KMS-11 (cell line): ENCODE data around the gene MRPL42.
A peak's percentile ranks its signal among the peaks of the same experiment; 100 is the strongest.
"Not testable (repeated sequence)": the region's sequence is repeated elsewhere in the genome, so short reads cannot be mapped to it uniquely, and the experiment has no call there.

Experiments
- H2AFZ ChIP-seq: fragments of 200-600 bp; sonication (generic); 2 replicates; pipeline ENCODE4 v1.6.1; 2016; ENCODE audit warnings: antibody characterized with exemption, mixed run types, low read depth
- H3K27ac ChIP-seq: fragments of 200-600 bp; sonication (generic); 2 replicates; pipeline ENCODE4 v1.6.1; 2016; ENCODE audit warnings: mild to moderate bottlenecking, mixed run types
- H3K27me3 ChIP-seq: fragments of 200-600 bp; sonication (generic); 2 replicates; pipeline ENCODE4 v1.6.1; 2017; ENCODE audit warnings: mild to moderate bottlenecking, low read depth, mixed run types, moderate library complexity; ENCODE audit not compliant: insufficient read depth
- H3K36me3 ChIP-seq: fragments of 200-600 bp; sonication (generic); 2 replicates; pipeline ENCODE4 v1.6.1; 2017; ENCODE audit warnings: mild to moderate bottlenecking, mixed run types; ENCODE audit not compliant: insufficient read depth
- H3K4me1 ChIP-seq: fragments of 200-600 bp; sonication (generic); 2 replicates; pipeline ENCODE4 v1.6.1; 2016; ENCODE audit warnings: mild to moderate bottlenecking, low read depth, mixed run types; ENCODE audit not compliant: poor library complexity, severe bottlenecking
- H3K4me2 ChIP-seq: fragments of 200-600 bp; sonication (generic); 2 replicates; pipeline ENCODE4 v1.7.0; 2016; ENCODE audit warnings: mild to moderate bottlenecking, mixed run types
- H3K4me3 ChIP-seq: fragments of 200-600 bp; sonication (generic); IDR thresholded peaks from 2 replicates; pipeline ENCODE4 v1.6.1; 2017; ENCODE audit warnings: low read depth, low read length, mixed read lengths; ENCODE audit not compliant: insufficient read depth
- H3K79me2 ChIP-seq: fragments of 200-600 bp; sonication (generic); 2 replicates; pipeline ENCODE4 v1.6.1; 2016; ENCODE audit warnings: low read depth, mixed run types; ENCODE audit not compliant: insufficient read depth
- H3K9ac ChIP-seq: fragments of 200-600 bp; sonication (generic); 2 replicates; pipeline ENCODE4 v1.6.1; 2016; ENCODE audit warnings: mild to moderate bottlenecking, mixed run types
- H4K20me1 ChIP-seq: fragments of 200-600 bp; sonication (generic); 2 replicates; pipeline ENCODE4 v1.6.1; 2016; ENCODE audit warnings: mild to moderate bottlenecking, mixed run types; ENCODE audit not compliant: insufficient read depth
- CTCF ChIP-seq: fragments of 200-600 bp; sonication (generic); conservative IDR thresholded peaks from 2 replicates; pipeline ENCODE4 v1.6.1; 2017; ENCODE audit warnings: low read depth, mild to moderate bottlenecking, antibody characterized with exemption, low read length, moderate library complexity, mixed read lengths

The MRPL42 gene

DNA sequence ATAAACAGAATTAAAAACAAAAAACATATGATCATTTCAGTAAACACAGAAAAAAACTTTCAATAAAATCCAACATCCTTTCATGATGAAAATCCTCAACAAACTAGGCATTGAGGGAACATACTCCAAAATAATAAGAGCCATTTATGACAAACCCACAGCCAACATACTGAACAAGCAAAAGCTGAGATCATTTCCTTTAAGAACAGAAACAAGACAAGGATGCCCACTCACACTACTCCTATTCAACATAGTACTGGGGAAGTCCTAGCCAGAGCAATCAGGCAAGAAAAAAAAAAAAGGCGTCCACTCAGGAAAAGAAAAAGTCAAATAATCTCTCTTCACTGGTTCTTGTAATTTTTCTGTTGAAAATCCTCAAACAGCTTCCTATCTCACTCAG lies 30.1 kb downstream of the MRPL42 start:
- H3K4me1 ChIP-seq, result no peaks in the 10 kb centered on the region
- no peaks in the 10 kb centered on the region for H3K27me3 ChIP-seq
- no peak overlapping the region for H3K4me2 ChIP-seq
- H3K79me2 ChIP-seq, result no peaks in the 10 kb centered on the region
- H3K27ac ChIP-seq, result no peak overlapping the region
- H3K4me3 ChIP-seq, result no peak overlapping the region
- H3K36me3 ChIP-seq, result no peaks in the 10 kb centered on the region
- no peak overlapping the region for H2AFZ ChIP-seq
- TF ChIP-seq CTCF, result no peak
- no peak overlapping the region for H3K9ac ChIP-seq
- H4K20me1 ChIP-seq, result no peaks in the 10 kb centered on the region

GRCh38 chr12:93498813-93499212 lies 31.5 kb downstream of the MRPL42 start:
- not testable (repeated sequence) for H3K27me3 ChIP-seq, H3K4me2 ChIP-seq, H4K20me1 ChIP-seq, H3K36me3 ChIP-seq, H3K9ac ChIP-seq, H2AFZ ChIP-seq, H3K4me1 ChIP-seq, H3K4me3 ChIP-seq, H3K79me2 ChIP-seq, H3K27ac ChIP-seq

- Histone ChIP-seq H3K4me1 (no peaks in the 10 kb centered on the region), H3K79me2 (no peaks in the 10 kb centered on the region), H3K36me3 (no peaks in the 10 kb centered on the region), H3K27ac (no peak overlapping the region), H3K4me2 (no peak overlapping the region), H2AFZ (no peak overlapping the region), H3K9ac (no peak overlapping the region), H3K27me3 (no peaks in the 10 kb centered on the region), H4K20me1 (no peaks in the 10 kb centered on the region), H3K4me3 (no peak overlapping the region)
- no peak for TF ChIP-seq CTCF
Measured at GRCh38 chr12:93500201-93500600, 32.9 kb downstream of the MRPL42 start.

- TF ChIP-seq CTCF, result no peak
- H3K27me3 ChIP-seq, result no peaks in the 10 kb centered on the region
- no peak overlapping the region for H3K4me3 ChIP-seq
- no peak overlapping the region for H3K27ac ChIP-seq
- no peaks in the 10 kb centered on the region for H3K4me1 ChIP-seq
- no peak overlapping the region for H3K4me2 ChIP-seq
- no peak overlapping the region for H2AFZ ChIP-seq
- H3K9ac ChIP-seq, result no peak overlapping the region
- H3K79me2 ChIP-seq, result no peaks in the 10 kb centered on the region
- H4K20me1 ChIP-seq, result no peaks in the 10 kb centered on the region
- no peaks in the 10 kb centered on the region for H3K36me3 ChIP-seq
Measured at GRCh38 chr12:93500667-93501066, 33.4 kb downstream of the MRPL42 start.

DNA sequence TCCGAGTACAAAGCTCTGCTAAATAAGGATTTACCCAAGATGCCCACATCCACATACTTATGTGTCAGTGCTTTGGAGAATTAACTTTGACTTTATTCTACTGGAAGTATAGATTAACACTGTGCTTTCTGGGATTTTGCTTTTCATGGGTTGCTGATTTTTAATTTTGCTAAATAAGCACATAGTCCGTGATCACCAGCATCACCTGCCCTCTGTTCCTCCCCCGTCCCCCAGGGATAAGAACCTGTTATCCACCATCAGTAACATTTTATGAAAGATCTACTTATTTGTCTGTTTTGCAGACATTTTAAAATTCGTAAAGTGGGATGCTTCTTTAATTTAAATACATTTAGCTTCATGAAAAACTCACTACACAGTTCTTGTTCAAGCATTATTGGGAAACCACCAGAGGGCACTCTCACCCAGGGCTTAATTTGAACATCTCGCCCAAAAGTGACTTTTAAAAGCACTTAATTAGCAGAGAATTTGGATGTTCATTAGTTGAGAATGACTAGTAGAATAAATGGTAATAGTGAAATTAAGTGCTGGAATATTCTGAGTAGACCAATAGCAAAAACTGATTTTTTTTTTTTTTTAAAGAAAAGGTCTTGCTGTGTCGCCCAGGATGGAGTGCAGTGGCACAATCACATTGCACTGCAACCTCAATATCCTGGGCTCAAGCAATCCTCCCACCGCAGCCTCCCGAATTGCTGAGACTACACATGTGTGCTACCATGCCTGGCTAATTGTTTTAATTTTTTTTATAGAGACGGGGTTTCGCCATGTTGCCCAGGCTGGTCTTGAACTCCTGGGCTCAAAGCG lies 35.7 kb downstream of the MRPL42 start:
- no peaks in the 10 kb centered on the region for H3K36me3 ChIP-seq
- H3K4me3 ChIP-seq, result no peak overlapping the region
- peaks cover 14% of the 10 kb centered on the region for H3K4me1 ChIP-seq
- no peak overlapping the region for H2AFZ ChIP-seq
- H3K9ac ChIP-seq, result no peak overlapping the region
- H3K27ac ChIP-seq, result no peak overlapping the region
- no peaks in the 10 kb centered on the region for H4K20me1 ChIP-seq
- no peak overlapping the region for H3K4me2 ChIP-seq
- no peaks in the 10 kb centered on the region for H3K27me3 ChIP-seq
- TF ChIP-seq CTCF, result peak; percentile 91
- no peaks in the 10 kb centered on the region for H3K79me2 ChIP-seq
